Neuronal stem cell (in vitro differentiated cells): ENCODE measurements around the gene OSER1.
"Not testable (repeated sequence)": the region's sequence is repeated elsewhere in the genome, so short reads cannot be mapped to it uniquely, and the experiment has no call there.

Source experiments
- DNase-seq: peaks from one replicate; pipeline ENCODE4 v3.0.0-alpha.2; 2013; ENCODE audit warnings: low spot score
- H2AFZ ChIP-seq: one replicate; pipeline ENCODE4 v1.6.1; 2013; ENCODE audit warnings: mild to moderate bottlenecking, low read length, inconsistent platforms
- H2AK5ac ChIP-seq: 2 replicates; pipeline ENCODE4 v1.6.1; 2013; ENCODE audit warnings: low read depth, mild to moderate bottlenecking, inconsistent platforms, low read length, moderate library complexity, mixed read lengths
- H2BK120ac ChIP-seq: 2 replicates; pipeline ENCODE4 v1.6.1; 2013; ENCODE audit warnings: low read depth, mild to moderate bottlenecking, inconsistent platforms, low read length, moderate library complexity, mixed read lengths
- H2BK12ac ChIP-seq: one replicate; pipeline ENCODE4 v1.6.1; 2013; ENCODE audit warnings: low read length, inconsistent platforms
- H2BK15ac ChIP-seq: 2 replicates; pipeline ENCODE4 v1.6.1; 2013; ENCODE audit warnings: mild to moderate bottlenecking, low read length, inconsistent platforms, mixed read lengths
- H2BK5ac ChIP-seq: one replicate; pipeline ENCODE4 v1.6.1; 2013; ENCODE audit warnings: inconsistent platforms, mild to moderate bottlenecking, low read length, moderate library complexity
- H3K14ac ChIP-seq: one replicate; pipeline ENCODE4 v1.6.1; 2013; ENCODE audit warnings: low read length, inconsistent platforms
- H3K18ac ChIP-seq: 2 replicates; pipeline ENCODE4 v1.6.1; 2013; ENCODE audit warnings: low read length, inconsistent platforms
- H3K23ac ChIP-seq: 2 replicates; pipeline ENCODE4 v1.6.1; 2013; ENCODE audit warnings: low read depth, mild to moderate bottlenecking, mixed read lengths, low read length, inconsistent platforms; ENCODE audit not compliant: poor library complexity
- H3K27ac ChIP-seq: replicated peaks from 3 replicates; pipeline ENCODE4 v1.5.1; 2013; ENCODE audit warnings: low read length, inconsistent platforms
- H3K27me3 ChIP-seq, 3 experiments: 2 replicates each; pipeline ENCODE4 v1.6.1; 2013; ENCODE audit warnings: low read length in 3 of 3, mild to moderate bottlenecking in 2 of 3, inconsistent platforms in 1 of 3, low read depth in 1 of 3, mixed read lengths in 1 of 3, moderate library complexity in 1 of 3; ENCODE audit not compliant: control insufficient read depth in 3 of 3, insufficient read depth in 3 of 3
- H3K36me3 ChIP-seq, 2 donors: replicated peaks in 1 of 2; 2 replicates each; pipeline ENCODE4 v1.6.1; 2013; ENCODE audit warnings: low read length in 2 of 2; ENCODE audit not compliant: control insufficient read depth in 2 of 2, insufficient read depth in 2 of 2
- H3K4ac ChIP-seq: 2 replicates; pipeline ENCODE4 v1.6.1; 2013; ENCODE audit warnings: inconsistent platforms, mild to moderate bottlenecking, low read length, moderate library complexity
- H3K4me1 ChIP-seq, 2 donors: 1 replicate in 1 of 2; 2 replicates in 1 of 2; pipeline ENCODE4 v1.6.1; 2013; ENCODE audit warnings: low read length in 2 of 2, low read depth in 1 of 2; ENCODE audit not compliant: control insufficient read depth in 2 of 2, insufficient read depth in 1 of 2
- H3K4me2 ChIP-seq: one replicate; pipeline ENCODE4 v1.6.1; 2013; ENCODE audit warnings: mild to moderate bottlenecking, low read length, inconsistent platforms; ENCODE audit not compliant: insufficient read depth, poor library complexity, severe bottlenecking
- H3K4me3 ChIP-seq, 2 donors: 2 replicates each; pipeline ENCODE4 v1.5.1; 2013; ENCODE audit warnings: low read length in 2 of 2, mild to moderate bottlenecking in 2 of 2, inconsistent platforms in 1 of 2, moderate library complexity in 1 of 2
- H3K79me1 ChIP-seq: one replicate; pipeline ENCODE4 v1.6.1; 2013; ENCODE audit warnings: low read depth, mild to moderate bottlenecking, inconsistent platforms, low read length, moderate library complexity
- H3K9ac ChIP-seq: one replicate; pipeline ENCODE4 v1.6.1; 2013; ENCODE audit warnings: mild to moderate bottlenecking, low read depth, low read length, inconsistent platforms; ENCODE audit not compliant: poor library complexity
- H3K9me3 ChIP-seq, 2 donors: replicated peaks in 1 of 2; 2 replicates each; pipeline versions ENCODE3 to v1.6.1; 2013; ENCODE audit warnings: low read length in 2 of 2, mild to moderate bottlenecking in 2 of 2, inconsistent platforms in 1 of 2, low read depth in 1 of 2, mixed read lengths in 1 of 2, moderate library complexity in 1 of 2; ENCODE audit not compliant: control insufficient read depth in 2 of 2, insufficient read depth in 1 of 2
- H4K8ac ChIP-seq: one replicate; pipeline ENCODE4 v1.6.1; 2013; ENCODE audit warnings: low read depth, mild to moderate bottlenecking, inconsistent platforms, low read length, moderate library complexity
- H4K91ac ChIP-seq: one replicate; pipeline ENCODE4 v1.6.1; 2013; ENCODE audit warnings: low read length, low read depth, mild to moderate bottlenecking, inconsistent platforms; ENCODE audit not compliant: poor library complexity
- WGBS, 2 donors: extraction: QIAGEN DNeasy Blood & Tissue Kit; methylation state at CpG; one replicate each; pipeline ENCODE4 v1.1.7; 2013; ENCODE audit warnings: missing lambda C conversion rate in 2 of 2, mixed read lengths in 1 of 2; ENCODE audit not compliant: insufficient read length in 2 of 2, insufficient replicate concordance in 1 of 2; ENCODE audit errors: extremely low coverage in 2 of 2; 5-methylcytosine and 5-hydroxymethylcytosine counted together

OSER1 gene

GRCh38 chr20:44232469-44232856 lies 21.9 kb upstream of the OSER1 start:
- WGBS, 2 donors = no CpG with 5 or more reads among the region's 4 CpGs
- not testable (repeated sequence) for H2BK5ac ChIP-seq, H3K18ac ChIP-seq, H2AK5ac ChIP-seq, H4K8ac ChIP-seq, H3K27ac ChIP-seq, H2AFZ ChIP-seq, H3K9ac ChIP-seq, H3K27me3 ChIP-seq, DNase-seq, H3K9me3 ChIP-seq, H3K79me1 ChIP-seq, H2BK15ac ChIP-seq, H3K36me3 ChIP-seq, H3K4me3 ChIP-seq, H3K4ac ChIP-seq, H2BK120ac ChIP-seq, H4K91ac ChIP-seq, H3K14ac ChIP-seq, H3K23ac ChIP-seq, H3K4me2 ChIP-seq, H2BK12ac ChIP-seq
- H3K4me1 ChIP-seq = peaks cover 6 to 10% of the 10 kb centered on the region in 2 donors

- Histone ChIP-seq H3K27ac (no peak overlapping the region), H3K14ac (no peak overlapping the region), H2BK12ac (no peak overlapping the region), H3K4me3 (no peak overlapping the region), H2AFZ (peak overlapping the region; percentile 60), H4K91ac (no peak overlapping the region), H3K4ac (no peak overlapping the region), H3K4me1 (peaks cover 6 to 10% of the 10 kb centered on the region in 2 donors), H3K18ac (peak overlapping the region; percentile 5), H3K36me3 (no peaks in the 10 kb centered on the region), H2BK15ac (no peak overlapping the region), H3K4me2 (no peak overlapping the region), H2BK5ac (no peak overlapping the region), H4K8ac (no peak overlapping the region), H3K9ac (no peak overlapping the region), H3K79me1 (no peaks in the 10 kb centered on the region), H3K27me3 (peaks cover 0 to 3% (median 0%) of the 10 kb centered on the region in 3 experiments), H3K9me3 (no peaks in the 10 kb centered on the region), H3K23ac (peak overlapping the region; percentile 21), H2BK120ac (no peak overlapping the region), H2AK5ac (no peak overlapping the region)
- DNase-seq = no peak
- WGBS, 2 donors = no CpG with 5 or more reads among the region's 10 CpGs
Measured at GRCh38 chr20:44231713-44232468, 21.3 kb upstream of the OSER1 start.

- WGBS, 2 donors = no CpG with 5 or more reads among the region's 7 CpGs
- Histone ChIP-seq H3K27me3 (peaks cover 0 to 3% (median 0%) of the 10 kb centered on the region in 3 experiments), H3K79me1 (no peaks in the 10 kb centered on the region), H2BK120ac (no peak overlapping the region), H3K4ac (no peak overlapping the region), H3K36me3 (no peaks in the 10 kb centered on the region), H2BK5ac (no peak overlapping the region), H4K91ac (no peak overlapping the region), H2BK12ac (no peak overlapping the region), H3K18ac (peak overlapping the region; percentile 53), H3K9ac (no peak overlapping the region), H3K27ac (no peak overlapping the region), H4K8ac (no peak overlapping the region), H3K4me3 (no peak overlapping the region), H2AK5ac (no peak overlapping the region), H2AFZ (peak overlapping the region; percentile 60), H2BK15ac (no peak overlapping the region), H3K14ac (no peak overlapping the region), H3K4me2 (no peak overlapping the region), H3K9me3 (no peaks in the 10 kb centered on the region), H3K4me1 (peaks cover 6 to 10% of the 10 kb centered on the region in 2 donors), H3K23ac (no peak overlapping the region)
- DNase-seq = no peak
Measured at GRCh38 chr20:44231193-44231592, 20.6 kb upstream of the OSER1 start.

- Histone ChIP-seq H3K27ac (no peak overlapping the region), H3K9ac (no peak overlapping the region), H2BK120ac (no peak overlapping the region), H3K14ac (peak overlapping the region; percentile 38), H4K8ac (no peak overlapping the region), H3K79me1 (no peaks in the 10 kb centered on the region), H4K91ac (no peak overlapping the region), H3K4me2 (no peak overlapping the region), H2BK12ac (no peak overlapping the region), H3K23ac (no peak overlapping the region), H2AK5ac (no peak overlapping the region), H3K4ac (no peak overlapping the region), H3K4me1 (peaks cover 5 to 10% of the 10 kb centered on the region in 2 donors), H2BK15ac (no peak overlapping the region), H2AFZ (no peak overlapping the region), H3K4me3 (no peak overlapping the region), H3K18ac (no peak overlapping the region), H3K9me3 (no peaks in the 10 kb centered on the region), H3K27me3 (peaks cover 0 to 3% (median 0%) of the 10 kb centered on the region in 3 experiments), H3K36me3 (no peaks in the 10 kb centered on the region), H2BK5ac (no peak overlapping the region)
- no peak for DNase-seq
- no CpG with 5 or more reads among the region's 17 CpGs for WGBS, 2 donors
Measured at GRCh38 chr20:44228465-44229258, 18.1 kb upstream of the OSER1 start.
